Small intestine (tissue), 7 donors: Measurements from ENCODE around the gene PSTPIP1. TPM values are rescaled to one million over a fixed set of nuclear protein-coding genes. Genes with fewer than 3 reads are reported as not detected.

Experiments used
- DNase-seq, 2 donors: peaks; one replicate each; pipeline versions ENCODE4 v3.0.0 to v3.0.0-alpha.2; 2013
- FAIRE-seq: peaks from 2 replicates; lab custom pipeline; 2012; peaks lifted over from hg19 to GRCh38; lab: Jason Lieb, UNC
- H3K27ac ChIP-seq, 3 donors: one replicate each; pipeline ENCODE4 v1.5.1; 2013; ENCODE audit warnings: low read length in 2 of 3, mild to moderate bottlenecking in 2 of 3, control low read depth in 1 of 3, inconsistent platforms in 1 of 3, low read depth in 1 of 3, moderate library complexity in 1 of 3
- H3K27me3 ChIP-seq, 3 donors: one replicate each; pipeline ENCODE4 v1.6.1; 2013; ENCODE audit warnings: low read length in 3 of 3, inconsistent platforms in 1 of 3; ENCODE audit not compliant: control insufficient read depth in 3 of 3, insufficient read depth in 3 of 3
- H3K36me3 ChIP-seq, 3 donors: one replicate each; pipeline ENCODE4 v1.6.1; 2013; ENCODE audit warnings: low read length in 3 of 3, inconsistent platforms in 1 of 3, low read depth in 1 of 3, mild to moderate bottlenecking in 1 of 3, moderate library complexity in 1 of 3; ENCODE audit not compliant: control insufficient read depth in 3 of 3, insufficient read depth in 2 of 3
- H3K4me1 ChIP-seq, 3 donors: one replicate each; pipeline ENCODE4 v1.6.1; 2013; ENCODE audit warnings: low read length in 2 of 3, inconsistent platforms in 1 of 3, low read depth in 1 of 3, mild to moderate bottlenecking in 1 of 3, moderate library complexity in 1 of 3; ENCODE audit not compliant: control insufficient read depth in 3 of 3, insufficient read depth in 2 of 3
- H3K4me3 ChIP-seq, 3 donors: one replicate each; pipeline ENCODE4 v1.5.1; 2013; ENCODE audit warnings: low read length in 3 of 3, control low read depth in 1 of 3, inconsistent platforms in 1 of 3, low read depth in 1 of 3, mild to moderate bottlenecking in 1 of 3, moderate library complexity in 1 of 3
- H3K9me3 ChIP-seq, 2 donors: one replicate each; pipeline ENCODE4 v1.6.1; 2013; ENCODE audit warnings: low read depth in 1 of 2, low read length in 1 of 2; ENCODE audit not compliant: control insufficient read depth in 2 of 2, insufficient read depth in 1 of 2
- WGBS, 3 donors: extraction: QIAGEN DNeasy Blood & Tissue Kit; methylation state at CpG; one replicate each; pipeline ENCODE4 v1.1.7; 2013; 5-methylcytosine and 5-hydroxymethylcytosine counted together
- polyA plus RNA-seq, 4 donors: library from polyadenylated mRNA; stranded (reverse) in 3 of 4; unstranded in 1 of 4; fragments of 200-250 nt in 3 of 4; fragments of 120-200 nt in 1 of 4; gene quantifications; one replicate each; pipeline versions ENCODE4 v1.2.1 to v1.2.3, GENCODE V29; 2013
- donor health status: healthy with polysubstance abuse.
- donor health status: control.
- donor health status: control.
- donor health status: Bipolar disorder and iron deficiency.
- donor health status: healthy.

The PSTPIP1 gene
- polyA plus RNA-seq, 4 donors, result 1.8 to 17.0 (median 3.2) TPM

DNA sequence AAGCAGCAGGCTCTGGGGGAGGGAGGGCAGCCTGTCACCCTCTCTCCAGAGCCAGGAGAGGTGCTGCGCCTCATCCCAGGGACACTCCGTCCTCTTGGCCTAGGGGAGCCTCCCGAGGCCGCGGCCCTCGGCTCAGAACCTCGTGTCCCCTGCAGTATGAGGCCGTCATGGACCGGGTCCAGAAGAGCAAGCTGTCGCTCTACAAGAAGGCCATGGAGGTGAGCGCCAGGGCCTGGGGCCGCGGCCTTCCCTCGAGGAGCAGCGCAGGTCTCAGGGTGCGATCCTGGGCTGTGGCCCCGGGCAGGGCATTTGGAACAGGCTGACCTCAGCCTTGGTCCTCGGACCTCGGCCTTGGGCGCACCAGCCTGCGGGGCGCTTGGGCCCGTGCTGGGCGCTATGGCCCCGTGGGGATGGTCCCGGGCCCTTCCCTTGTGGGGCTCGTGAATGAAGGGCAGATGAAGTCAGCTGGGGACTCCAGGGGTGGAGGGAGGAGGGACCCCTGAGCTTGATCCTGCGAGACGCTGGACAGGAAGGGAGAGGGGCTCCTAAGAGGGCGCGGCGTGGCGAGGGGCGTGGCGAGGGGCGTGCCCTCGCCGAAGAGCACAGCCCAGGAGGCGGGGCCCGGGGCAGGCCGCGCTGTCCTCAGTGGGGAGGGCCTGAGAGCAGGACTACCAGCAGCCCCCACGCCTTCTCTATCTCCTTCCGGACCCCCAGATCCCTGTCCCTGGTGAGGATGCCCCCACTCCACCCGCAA lies 32.9 kb downstream of the PSTPIP1 start:
- FAIRE-seq (no peak), DNase-seq (peak in 1 of 2 donors; percentile 55)
- Histone ChIP-seq H3K9me3 (no peaks in the 10 kb centered on the region), H3K4me1 (peaks cover 0 to 25% (median 0%) of the 10 kb centered on the region in 3 donors), H3K27ac (no peak overlapping the region), H3K36me3 (no peaks in the 10 kb centered on the region), H3K27me3 (peaks cover 0 to 15% (median 0%) of the 10 kb centered on the region in 3 donors), H3K4me3 (peak overlapping the region in 2 of 3 donors; percentile 2 to 37)
- WGBS, 3 donors, result 34 to 59% (median 56%) methylated on average over 34 to 45 of the region's 45 CpGs

DNA sequence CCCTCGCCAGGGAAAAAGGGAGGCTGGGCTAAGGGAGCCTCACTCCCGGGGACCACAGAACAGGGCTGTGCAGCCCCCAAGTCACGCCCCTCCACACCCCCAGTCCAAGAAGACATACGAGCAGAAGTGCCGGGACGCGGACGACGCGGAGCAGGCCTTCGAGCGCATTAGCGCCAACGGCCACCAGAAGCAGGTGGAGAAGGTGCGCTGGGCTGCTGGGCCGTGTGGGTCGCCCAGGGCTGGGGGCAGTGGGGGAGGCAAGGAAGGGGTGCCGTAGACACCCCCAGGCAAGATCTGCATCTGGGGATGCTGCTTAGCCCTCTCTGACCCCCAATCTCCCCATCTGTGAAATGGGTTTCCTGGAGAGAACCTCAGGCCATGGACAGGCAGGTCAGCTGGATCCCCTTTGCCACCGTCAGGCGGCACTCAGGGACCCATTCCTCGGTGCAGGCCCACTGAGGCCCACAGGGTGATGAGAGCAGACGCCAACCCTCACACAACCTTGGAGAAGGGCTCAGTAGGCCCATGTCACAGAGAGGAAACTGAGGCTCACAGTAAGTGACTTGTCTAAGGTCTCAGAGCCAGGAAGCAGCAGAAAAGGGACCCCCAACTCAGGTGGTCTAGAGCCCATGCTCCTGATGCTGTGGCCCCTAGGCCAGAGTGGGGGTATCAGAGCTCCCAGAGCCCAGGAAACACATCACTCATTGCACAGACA lies 33.7 kb downstream of the PSTPIP1 start:
- 28 to 57% (median 47%) methylated on average over 20 to 22 of the region's 22 CpGs for WGBS, 3 donors
- no peak for FAIRE-seq
- no peak for DNase-seq
- Histone ChIP-seq H3K4me1 (peaks cover 0 to 32% (median 0%) of the 10 kb centered on the region in 3 donors), H3K4me3 (peak overlapping the region in 2 of 3 donors; percentile 2 to 37), H3K27me3 (peaks cover 0 to 15% (median 0%) of the 10 kb centered on the region in 3 donors), H3K36me3 (no peaks in the 10 kb centered on the region), H3K9me3 (no peaks in the 10 kb centered on the region), H3K27ac (no peak overlapping the region)

DNA sequence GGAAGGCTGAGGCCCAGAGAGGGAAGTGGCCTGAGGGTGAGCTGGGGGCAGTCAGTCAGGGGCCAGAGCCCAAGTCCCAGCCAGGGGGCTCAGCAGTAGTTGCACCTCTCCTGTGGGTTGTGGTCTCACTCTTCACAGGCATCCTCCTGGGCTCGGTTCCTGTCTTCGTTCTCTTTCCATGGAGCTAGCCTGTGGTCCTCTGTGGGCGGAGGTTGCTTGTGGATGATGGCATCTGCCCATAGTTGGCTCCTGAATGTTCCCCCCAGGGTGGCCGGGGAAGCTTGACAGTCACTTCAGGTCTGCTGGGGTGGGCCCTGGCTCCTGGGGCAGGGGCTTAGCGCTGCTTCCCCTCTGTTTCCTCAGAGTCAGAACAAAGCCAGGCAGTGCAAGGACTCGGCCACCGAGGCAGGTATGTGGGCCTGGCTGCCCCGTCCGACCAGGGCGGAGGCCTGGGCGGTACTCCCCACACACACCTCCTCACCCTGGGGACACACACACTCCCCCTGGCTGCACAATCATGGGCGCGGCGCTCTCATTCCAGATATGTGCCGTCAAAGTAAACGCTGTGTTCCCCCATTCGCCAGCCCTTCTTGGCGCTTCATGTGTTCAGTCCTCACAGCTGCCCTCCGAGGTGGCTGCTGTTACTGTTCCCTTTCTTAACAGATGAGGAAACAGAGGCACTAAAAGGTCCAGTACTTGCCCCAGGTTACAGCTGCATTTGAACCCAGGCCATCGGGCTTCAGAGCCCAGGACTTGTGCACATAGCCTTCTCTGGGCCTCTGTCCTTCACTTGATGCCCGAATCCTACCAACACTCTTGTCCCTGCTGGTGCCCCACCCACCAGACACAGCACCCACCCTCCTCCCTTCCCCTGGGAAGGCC lies 34.5 kb downstream of the PSTPIP1 start:
- 33 to 73% (median 65%) methylated on average over 21 of the region's 21 CpGs for WGBS, 3 donors
- no peaks in the 10 kb centered on the region for H3K9me3 ChIP-seq
- FAIRE-seq, result no peak
- peaks cover 0 to 40% (median 0%) of the 10 kb centered on the region in 3 donors for H3K4me1 ChIP-seq
- H3K36me3 ChIP-seq, result no peaks in the 10 kb centered on the region
- peak in 1 of 2 donors; percentile 62 for DNase-seq
- peaks cover 0 to 15% (median 0%) of the 10 kb centered on the region in 3 donors for H3K27me3 ChIP-seq
- H3K4me3 ChIP-seq, result no peak overlapping the region
- no peak overlapping the region for H3K27ac ChIP-seq

DNA sequence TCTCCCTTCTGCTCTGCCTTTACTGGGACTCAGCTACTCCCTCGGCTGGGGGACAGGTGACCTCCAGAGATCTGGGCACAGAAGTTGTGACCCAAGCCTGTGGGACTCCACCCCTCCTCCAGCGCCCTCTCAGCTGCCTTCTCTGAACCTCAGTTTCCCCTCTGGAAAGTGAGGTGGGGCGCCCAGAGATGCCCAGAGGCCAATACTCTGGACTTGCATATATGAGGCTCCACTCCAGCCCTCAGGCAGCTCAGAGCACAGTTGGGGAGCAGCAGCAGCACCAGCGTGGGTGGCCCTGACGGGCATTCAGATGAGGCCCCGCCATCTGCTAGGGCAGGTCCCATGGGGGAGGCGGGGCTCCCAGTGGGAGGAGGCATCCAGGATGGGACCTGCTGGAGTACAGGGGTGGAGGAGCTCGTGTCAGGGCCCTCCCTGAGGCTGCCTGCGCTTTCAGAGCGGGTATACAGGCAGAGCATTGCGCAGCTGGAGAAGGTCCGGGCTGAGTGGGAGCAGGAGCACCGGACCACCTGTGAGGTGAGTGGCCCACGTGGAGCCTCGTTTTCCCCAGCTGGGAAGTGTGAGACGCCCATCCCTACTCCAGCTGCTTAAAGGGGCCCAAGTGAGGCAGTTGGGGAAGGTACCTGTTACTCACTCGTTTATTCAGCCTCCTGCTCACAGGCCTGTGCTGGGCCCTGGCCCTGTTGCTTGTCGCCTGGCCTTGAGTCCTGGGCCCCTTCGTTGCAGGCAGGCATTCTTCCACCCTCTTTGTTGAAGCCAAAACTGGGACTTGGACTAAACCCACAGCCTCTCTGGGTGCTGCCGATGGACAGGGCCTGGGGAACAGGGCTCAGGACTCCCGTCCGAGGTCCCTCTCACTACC lies 35.4 kb downstream of the PSTPIP1 start:
- 65 to 76% (median 73%) methylated on average over 21 to 22 of the region's 22 CpGs for WGBS, 3 donors
- no peak overlapping the region for H3K4me3 ChIP-seq
- H3K27me3 ChIP-seq, result peaks cover 0 to 15% (median 0%) of the 10 kb centered on the region in 3 donors
- H3K27ac ChIP-seq, result no peak overlapping the region
- no peaks in the 10 kb centered on the region for H3K9me3 ChIP-seq
- peak in 1 of 2 donors; percentile 52 for DNase-seq
- no peaks in the 10 kb centered on the region for H3K36me3 ChIP-seq
- peaks cover 0 to 46% (median 0%) of the 10 kb centered on the region in 3 donors for H3K4me1 ChIP-seq
- no peak for FAIRE-seq

DNA sequence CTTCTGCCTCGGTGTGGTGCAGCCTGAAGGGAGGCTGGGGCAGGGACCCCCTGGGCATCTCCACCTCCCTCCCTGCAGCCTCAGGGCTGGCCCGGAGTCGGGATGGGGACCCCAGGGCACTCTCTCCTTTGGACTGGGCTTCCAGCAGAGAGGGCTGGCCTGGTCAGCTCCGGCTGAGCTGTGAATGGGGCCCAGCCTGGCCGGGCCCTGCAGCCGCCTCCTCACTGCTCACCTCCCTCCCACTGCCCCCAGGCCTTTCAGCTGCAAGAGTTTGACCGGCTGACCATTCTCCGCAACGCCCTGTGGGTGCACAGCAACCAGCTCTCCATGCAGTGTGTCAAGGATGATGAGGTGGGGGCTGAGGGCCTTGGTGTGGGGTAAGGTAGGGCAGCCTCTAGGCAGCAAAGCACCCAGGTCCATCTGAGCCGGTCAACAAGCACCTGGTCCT lies 36.0 kb downstream of the PSTPIP1 start:
- FAIRE-seq, result no peak
- DNase-seq, result no peak
- peaks cover 0 to 15% (median 0%) of the 10 kb centered on the region in 3 donors for H3K27me3 ChIP-seq
- H3K4me1 ChIP-seq, result peaks cover 0 to 46% (median 0%) of the 10 kb centered on the region in 3 donors
- H3K4me3 ChIP-seq, result no peak overlapping the region
- no peak overlapping the region for H3K27ac ChIP-seq
- 84 to 94% (median 92%) methylated on average over 10 of the region's 10 CpGs for WGBS, 3 donors
- H3K36me3 ChIP-seq, result peaks cover 0 to 3% (median 0%) of the 10 kb centered on the region in 3 donors
- H3K9me3 ChIP-seq, result no peaks in the 10 kb centered on the region

DNA sequence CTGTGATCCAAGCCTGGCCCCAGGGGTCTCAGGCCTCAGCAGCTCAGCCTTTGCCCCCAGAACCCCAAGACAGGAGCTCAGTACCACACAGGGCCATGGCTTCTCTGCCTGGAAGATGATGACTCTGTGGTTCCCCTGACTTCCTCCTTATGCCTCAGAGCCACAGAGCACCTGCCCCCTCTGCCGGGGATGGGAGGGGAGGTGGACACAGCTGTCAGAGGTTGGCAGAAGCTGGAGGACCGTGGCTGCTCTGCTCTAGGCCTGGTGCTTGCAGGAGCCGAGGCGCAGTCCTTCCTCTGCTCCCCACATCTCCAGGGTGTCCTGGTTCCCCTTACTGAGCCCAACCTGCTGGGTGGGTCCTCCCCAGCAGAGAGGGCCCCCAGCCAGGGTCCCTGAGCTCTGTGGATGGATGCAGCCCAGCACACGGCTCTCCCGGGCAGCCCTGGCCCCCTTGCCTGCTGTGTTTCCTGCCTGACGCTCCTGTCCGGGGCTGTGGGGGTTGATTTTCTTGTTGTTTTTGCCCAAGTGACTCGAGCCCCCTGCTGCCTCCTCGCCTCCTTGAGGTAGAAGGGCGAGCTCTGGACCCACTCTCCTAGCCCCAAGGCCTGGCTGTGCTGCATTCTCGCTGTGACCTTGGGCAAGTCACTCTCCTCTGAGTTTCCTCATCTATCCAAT lies 36.6 kb downstream of the PSTPIP1 start:
- H3K27ac ChIP-seq, result no peak overlapping the region
- H3K4me3 ChIP-seq, result no peak overlapping the region
- peaks cover 0 to 15% (median 0%) of the 10 kb centered on the region in 3 donors for H3K27me3 ChIP-seq
- peaks cover 0 to 9% (median under 1%) of the 10 kb centered on the region in 3 donors for H3K36me3 ChIP-seq
- DNase-seq (peak in 1 of 2 donors; percentile 39), FAIRE-seq (no peak)
- peaks cover 0 to 46% (median 0%) of the 10 kb centered on the region in 3 donors for H3K4me1 ChIP-seq
- 70 to 72% (median 71%) methylated on average over 10 to 12 of the region's 12 CpGs for WGBS, 3 donors
- no peaks in the 10 kb centered on the region for H3K9me3 ChIP-seq

DNA sequence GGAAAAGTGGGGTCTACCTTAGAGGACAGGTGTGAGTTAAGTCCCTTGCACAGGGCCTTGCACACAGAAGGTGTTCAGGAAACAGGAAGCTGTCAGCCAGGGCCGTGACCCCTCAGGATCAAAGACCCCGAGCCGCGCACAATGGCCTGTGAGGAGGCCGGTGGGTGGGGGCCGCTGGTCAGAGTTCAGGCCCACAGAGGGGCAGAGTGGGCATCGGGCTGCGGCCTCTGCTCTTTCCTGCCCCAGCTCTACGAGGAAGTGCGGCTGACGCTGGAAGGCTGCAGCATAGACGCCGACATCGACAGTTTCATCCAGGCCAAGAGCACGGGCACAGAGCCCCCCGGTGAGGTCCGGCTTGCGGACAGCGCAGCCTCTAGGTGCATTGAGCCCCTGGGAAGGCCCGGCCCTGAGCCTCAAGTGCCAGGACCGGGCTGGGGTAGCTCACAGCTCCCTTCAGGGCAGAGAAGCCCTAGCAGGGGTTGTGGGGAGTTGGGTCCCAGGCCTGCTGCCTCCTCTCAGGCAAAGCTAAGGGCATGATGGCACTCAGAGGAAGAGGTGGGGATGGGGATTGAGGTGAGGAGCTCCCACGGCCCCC lies 37.2 kb downstream of the PSTPIP1 start:
- Histone ChIP-seq H3K27ac (no peak overlapping the region), H3K36me3 (peaks cover 0 to 15% (median 4%) of the 10 kb centered on the region in 3 donors), H3K27me3 (peaks cover 0 to 15% (median 0%) of the 10 kb centered on the region in 3 donors), H3K4me1 (peaks cover 0 to 46% (median 0%) of the 10 kb centered on the region in 3 donors), H3K9me3 (no peaks in the 10 kb centered on the region), H3K4me3 (no peak overlapping the region)
- FAIRE-seq, result no peak
- 57 to 77% (median 59%) methylated on average over 22 of the region's 22 CpGs for WGBS, 3 donors
- no peak for DNase-seq
